ENCODE measurements around the gene TFAP2C. TPM values are rescaled to one million over a fixed set of nuclear protein-coding genes. Genes with fewer than 3 reads are reported as not detected.
A peak's percentile ranks its signal among the peaks of the same experiment; 100 is the strongest.

TFAP2C gene
- total and polyA plus RNA-seq, 2 experiments from 2014 or later: 1.7 to 3.7 TPM

DNA sequence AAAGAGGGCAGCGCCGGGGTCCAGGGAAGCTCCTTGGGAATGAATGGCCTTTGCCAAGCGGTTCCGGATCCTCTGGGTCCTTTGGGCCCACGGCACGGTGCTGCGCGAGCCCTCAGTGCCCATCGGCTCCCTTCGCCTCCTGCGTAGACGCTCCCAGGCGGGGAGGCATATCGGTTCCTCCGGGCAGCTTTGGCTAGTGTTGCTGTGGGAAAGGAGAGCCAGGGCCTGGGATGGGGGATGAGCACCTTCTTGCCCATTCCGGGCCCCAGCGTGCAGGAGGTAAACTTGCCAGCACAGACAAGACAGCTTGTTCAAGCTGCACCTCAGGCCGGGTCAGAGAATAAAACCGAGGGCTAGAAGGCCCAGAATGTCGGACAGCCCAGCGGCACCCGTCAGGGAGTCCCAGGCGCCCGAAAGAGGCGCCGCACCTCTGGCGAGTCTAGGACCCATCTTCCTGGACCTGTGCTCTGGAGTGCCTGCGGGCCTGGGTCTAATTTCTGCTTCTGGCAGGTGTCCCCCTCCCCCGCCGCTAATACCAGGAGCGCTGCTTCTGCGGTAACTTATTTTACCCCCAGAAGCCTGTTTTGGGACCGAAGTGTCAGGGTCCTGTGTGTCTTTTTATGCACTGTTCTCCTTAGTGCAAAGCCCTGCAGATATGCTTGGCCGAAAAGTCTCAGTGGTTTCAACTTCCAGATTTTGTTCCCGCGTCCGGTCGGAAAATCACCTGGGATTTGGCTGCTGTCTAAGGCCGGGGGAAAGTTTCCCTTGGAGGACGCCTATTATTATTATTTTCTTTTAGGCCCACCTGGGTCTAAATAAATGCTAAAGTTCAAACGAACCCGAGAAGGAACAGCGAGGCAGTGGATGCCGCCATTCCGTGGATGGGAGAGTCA, 1.7 kb upstream of the TFAP2C start:
- no peaks in the 10 kb centered on the region for H3K9me3 ChIP-seq (ENCODE audit: low read depth)
- no peaks in the 10 kb centered on the region for H3K79me2 ChIP-seq
- peaks cover 91% of the 10 kb centered on the region for H3K27me3 ChIP-seq
- no peak overlapping the region for H2AFZ ChIP-seq
- no peak overlapping the region for H3K27ac ChIP-seq
- peaks cover 39% of the 10 kb centered on the region for H3K4me1 ChIP-seq (ENCODE audit: insufficient read depth)
- WGBS (ENCODE audit: low lambda C conversion rate, missing lambda C conversion rate): 11% methylated on average over 45 of the region's 45 CpGs
- no peaks in the 10 kb centered on the region for H3K9me2 ChIP-seq (replicated peaks; ENCODE audit: insufficient read depth)
- H3K4me2 ChIP-seq: peak overlapping the region; percentile 96
- no peaks in the 10 kb centered on the region for H4K20me1 ChIP-seq (ENCODE audit: insufficient read depth, poor library complexity, severe bottlenecking)
- DNase-seq (ENCODE audit: low spot score): no peak
- peak; percentile 77 for TF ChIP-seq EZH2phosphoT487 (IDR thresholded peaks at IDR 0.05; ENCODE audit: low read depth, severe bottlenecking, unreplicated experiment)
- TF ChIP-seq, protein P1, sequence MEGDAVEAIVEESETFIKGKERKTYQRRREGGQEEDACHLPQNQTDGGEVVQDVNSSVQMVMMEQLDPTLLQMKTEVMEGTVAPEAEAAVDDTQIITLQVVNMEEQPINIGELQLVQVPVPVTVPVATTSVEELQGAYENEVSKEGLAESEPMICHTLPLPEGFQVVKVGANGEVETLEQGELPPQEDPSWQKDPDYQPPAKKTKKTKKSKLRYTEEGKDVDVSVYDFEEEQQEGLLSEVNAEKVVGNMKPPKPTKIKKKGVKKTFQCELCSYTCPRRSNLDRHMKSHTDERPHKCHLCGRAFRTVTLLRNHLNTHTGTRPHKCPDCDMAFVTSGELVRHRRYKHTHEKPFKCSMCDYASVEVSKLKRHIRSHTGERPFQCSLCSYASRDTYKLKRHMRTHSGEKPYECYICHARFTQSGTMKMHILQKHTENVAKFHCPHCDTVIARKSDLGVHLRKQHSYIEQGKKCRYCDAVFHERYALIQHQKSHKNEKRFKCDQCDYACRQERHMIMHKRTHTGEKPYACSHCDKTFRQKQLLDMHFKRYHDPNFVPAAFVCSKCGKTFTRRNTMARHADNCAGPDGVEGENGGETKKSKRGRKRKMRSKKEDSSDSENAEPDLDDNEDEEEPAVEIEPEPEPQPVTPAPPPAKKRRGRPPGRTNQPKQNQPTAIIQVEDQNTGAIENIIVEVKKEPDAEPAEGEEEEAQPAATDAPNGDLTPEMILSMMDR (IDR thresholded peaks at IDR 0.05; ENCODE audit: poor library complexity): no peak
- H3K4me3 ChIP-seq: no peak overlapping the region
- H3K36me3 ChIP-seq (replicated peaks; ENCODE audit: insufficient read depth, low read depth): no peaks in the 10 kb centered on the region

- Histone ChIP-seq H3K9me2 (replicated peaks; ENCODE audit: insufficient read depth) (no peaks in the 10 kb centered on the region), H3K79me2 (no peaks in the 10 kb centered on the region), H4K20me1 (ENCODE audit: insufficient read depth, poor library complexity, severe bottlenecking) (no peaks in the 10 kb centered on the region), H3K4me1 (ENCODE audit: insufficient read depth) (peaks cover 39% of the 10 kb centered on the region), H3K9me3 (ENCODE audit: low read depth) (no peaks in the 10 kb centered on the region), H3K4me2 (peak overlapping the region; percentile 96), H3K4me3 (no peak overlapping the region), H3K27ac (no peak overlapping the region), H2AFZ (peak overlapping the region; percentile 73), H3K36me3 (replicated peaks; ENCODE audit: insufficient read depth, low read depth) (no peaks in the 10 kb centered on the region), H3K27me3 (peaks cover 96% of the 10 kb centered on the region)
- DNase-seq (ENCODE audit: low spot score): peak; percentile 35
- peak; percentile 87 for TF ChIP-seq EZH2 (IDR thresholded peaks at IDR 0.05; ENCODE audit: borderline replicate concordance)
- peak; percentile 13 for TF ChIP-seq EZH2phosphoT487 (IDR thresholded peaks at IDR 0.05; ENCODE audit: low read depth, severe bottlenecking, unreplicated experiment)
- TF ChIP-seq, protein P1 (IDR thresholded peaks at IDR 0.05; ENCODE audit: poor library complexity): no peak
- WGBS (ENCODE audit: low lambda C conversion rate, missing lambda C conversion rate): 7% methylated on average over 39 of the region's 48 CpGs
Measured at GRCh38 chr20:56628015-56628872, 862 bp upstream of the TFAP2C start.

- Histone ChIP-seq H3K9me3 (ENCODE audit: low read depth) (no peaks in the 10 kb centered on the region), H3K9me2 (replicated peaks; ENCODE audit: insufficient read depth) (no peaks in the 10 kb centered on the region), H3K79me2 (no peaks in the 10 kb centered on the region), H3K4me1 (ENCODE audit: insufficient read depth) (peaks cover 39% of the 10 kb centered on the region), H3K27ac (peak overlapping the region; percentile 23), H4K20me1 (ENCODE audit: insufficient read depth, poor library complexity, severe bottlenecking) (no peaks in the 10 kb centered on the region), H3K36me3 (replicated peaks; ENCODE audit: insufficient read depth, low read depth) (no peaks in the 10 kb centered on the region), H2AFZ (peak overlapping the region; percentile 73), H3K4me2 (peak overlapping the region; percentile 96), H3K4me3 (peak overlapping the region; percentile 62), H3K27me3 (peaks cover 99% of the 10 kb centered on the region)
- WGBS (ENCODE audit: low lambda C conversion rate, missing lambda C conversion rate): 2% methylated on average over 39 of the region's 39 CpGs
- TF ChIP-seq EZH2phosphoT487 (IDR thresholded peaks at IDR 0.05; ENCODE audit: low read depth, severe bottlenecking, unreplicated experiment) (peak; percentile 66), EZH2 (IDR thresholded peaks at IDR 0.05; ENCODE audit: borderline replicate concordance) (no peak)
- TF ChIP-seq, protein P1 (IDR thresholded peaks at IDR 0.05; ENCODE audit: poor library complexity): no peak
- no peak for DNase-seq (ENCODE audit: low spot score)
Measured at GRCh38 chr20:56629464-56630085, 469 bp downstream of the TFAP2C start.

All from hepatocyte (in vitro differentiated cells).